DOHH2 (cell line): ENCODE measurements around the gene EML1.
"Not testable (repeated sequence)": the region's sequence is repeated elsewhere in the genome, so short reads cannot be mapped to it uniquely, and the experiment has no call there.

Experiments used
- CTCF ChIP-seq: fragments of 200-600 bp; sonication (generic); IDR thresholded peaks from one replicate; pipeline ENCODE4 v1.5.1; 2014; ENCODE audit warnings: antibody characterized with exemption, mild to moderate bottlenecking, low read depth, low read length; ENCODE audit not compliant: poor library complexity, severe bottlenecking
- EZH2phosphoT487 ChIP-seq: fragments of 200-600 bp; sonication (generic); IDR thresholded peaks from 2 replicates; pipeline ENCODE4 v1.6.1; 2017; ENCODE audit warnings: borderline replicate concordance, mild to moderate bottlenecking, antibody characterized with exemption, low read length, moderate library complexity, mixed read lengths

- not testable (repeated sequence) for TF ChIP-seq CTCF, EZH2phosphoT487
Observed at GRCh38 chr14:99949011-99949732, 156.0 kb downstream of the EML1 start.
